ENCODE results near the gene GBA3.

Gene GBA3

GRCh38 chr4:22692736-22693135 lies at the start of gene GBA3:
GBA3 (plus strand) TSS chr4:22692937.
- DNase-seq = no peak

GRCh38 chr4:22643952-22644351 lies 48.8 kb upstream of the GBA3 start:
- no peak for DNase-seq

GRCh38 chr4:22645481-22646182 lies 47.1 kb upstream of the GBA3 start:
- no peak for DNase-seq

- DNase-seq = no peak
These were observed 43.7 kb upstream of the GBA3 start for GRCh38 chr4:22648996-22649395.

- no peak for DNase-seq
These were observed 42.0 kb upstream of the GBA3 start for GRCh38 chr4:22650771-22651170.

- no peak for DNase-seq
These were observed 39.0 kb upstream of the GBA3 start for GRCh38 chr4:22653752-22654151.

- DNase-seq = no peak
These were observed 31.3 kb upstream of the GBA3 start for GRCh38 chr4:22661443-22661842.

- DNase-seq = no peak
These were observed 25.3 kb upstream of the GBA3 start for GRCh38 chr4:22667332-22667940.

- DNase-seq = no peak
These were observed 24.4 kb upstream of the GBA3 start for GRCh38 chr4:22668301-22668700.

GRCh38 chr4:22668702-22669101 lies 24.0 kb upstream of the GBA3 start:
- DNase-seq = no peak

GRCh38 chr4:22670956-22671355 lies 21.8 kb upstream of the GBA3 start:
- no peak for DNase-seq

- DNase-seq = no peak
These were observed 20.2 kb upstream of the GBA3 start for GRCh38 chr4:22672519-22672918.

GRCh38 chr4:22672944-22673343 lies 19.8 kb upstream of the GBA3 start:
- no peak for DNase-seq

GRCh38 chr4:22674700-22675099 lies 18.0 kb upstream of the GBA3 start:
- no peak for DNase-seq

- DNase-seq = no peak
These were observed 16.7 kb upstream of the GBA3 start for GRCh38 chr4:22676063-22676462.

GRCh38 chr4:22677780-22678179 lies 15.0 kb upstream of the GBA3 start:
- no peak for DNase-seq

GRCh38 chr4:22678940-22679854 lies 13.5 kb upstream of the GBA3 start:
- DNase-seq = peak in 1 of 58 donors; percentile 51

- DNase-seq = no peak
These were observed 12.6 kb upstream of the GBA3 start for GRCh38 chr4:22680065-22680642.

GRCh38 chr4:22683726-22684125 lies 9.0 kb upstream of the GBA3 start:
- DNase-seq = no peak

- no peak for DNase-seq
These were observed 6.6 kb upstream of the GBA3 start for GRCh38 chr4:22686141-22686540.

GRCh38 chr4:22688236-22688635 lies 4.5 kb upstream of the GBA3 start:
- DNase-seq = no peak

GRCh38 chr4:22689428-22689827 lies 3.3 kb upstream of the GBA3 start:
- DNase-seq = no peak

Measured in anterior cingulate cortex (tissue), 58 donors.